Measurements from ENCODE around the gene RHBDD2.
A peak's percentile ranks its signal among the peaks of the same experiment; 100 is the strongest.

Gene RHBDD2

GRCh38 chr7:75920431-75921161 is 41.8 kb downstream of the RHBDD2 start:
- DNase-seq, result peak; percentile 70

DNA sequence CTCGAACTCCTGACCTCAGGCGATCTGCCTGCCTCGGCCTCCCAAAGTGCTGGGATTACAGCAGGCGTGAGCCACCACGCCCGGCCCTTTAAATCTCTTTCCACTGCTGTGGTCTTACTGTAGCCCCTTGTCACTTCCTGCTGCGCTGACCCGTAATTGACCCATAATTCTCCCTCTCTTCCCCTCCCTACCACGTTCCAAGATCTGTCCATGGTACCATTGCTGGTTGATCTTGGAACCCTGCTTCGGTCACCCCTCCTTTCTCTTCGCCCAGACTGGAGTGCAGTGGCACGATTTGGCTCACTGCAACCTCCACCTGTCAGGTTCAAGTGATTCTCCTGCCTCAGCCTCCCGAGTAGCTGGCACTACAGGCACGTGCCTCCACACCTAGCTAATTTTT is 42.6 kb downstream of the RHBDD2 start:
- DNase-seq, result no peak

- no peak for DNase-seq
These were observed 44.3 kb downstream of the RHBDD2 start for GRCh38 chr7:75922966-75923603.

GRCh38 chr7:75924256-75924655 is 45.4 kb downstream of the RHBDD2 start:
- DNase-seq, result no peak

DNA sequence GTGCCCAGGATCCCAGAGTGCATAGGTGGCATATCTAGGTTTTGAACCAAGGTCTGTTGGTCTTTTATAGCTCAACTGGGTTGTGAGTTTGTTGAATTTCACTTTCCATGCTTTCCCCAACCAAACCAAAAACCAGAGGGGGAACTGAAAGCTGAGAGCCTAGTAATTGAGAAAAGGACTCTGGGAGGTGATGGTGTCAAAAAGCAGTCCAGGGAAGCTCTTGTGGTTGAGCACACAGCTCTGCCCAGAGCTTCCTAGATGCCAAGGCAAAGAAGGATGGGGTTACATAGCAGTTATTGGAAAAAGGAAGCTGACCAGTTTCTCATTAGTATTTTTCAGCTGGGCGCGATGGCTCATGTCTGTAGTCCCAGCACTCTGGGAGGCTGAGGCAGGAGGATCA is 46.1 kb downstream of the RHBDD2 start:
- DNase-seq, result no peak

DNA sequence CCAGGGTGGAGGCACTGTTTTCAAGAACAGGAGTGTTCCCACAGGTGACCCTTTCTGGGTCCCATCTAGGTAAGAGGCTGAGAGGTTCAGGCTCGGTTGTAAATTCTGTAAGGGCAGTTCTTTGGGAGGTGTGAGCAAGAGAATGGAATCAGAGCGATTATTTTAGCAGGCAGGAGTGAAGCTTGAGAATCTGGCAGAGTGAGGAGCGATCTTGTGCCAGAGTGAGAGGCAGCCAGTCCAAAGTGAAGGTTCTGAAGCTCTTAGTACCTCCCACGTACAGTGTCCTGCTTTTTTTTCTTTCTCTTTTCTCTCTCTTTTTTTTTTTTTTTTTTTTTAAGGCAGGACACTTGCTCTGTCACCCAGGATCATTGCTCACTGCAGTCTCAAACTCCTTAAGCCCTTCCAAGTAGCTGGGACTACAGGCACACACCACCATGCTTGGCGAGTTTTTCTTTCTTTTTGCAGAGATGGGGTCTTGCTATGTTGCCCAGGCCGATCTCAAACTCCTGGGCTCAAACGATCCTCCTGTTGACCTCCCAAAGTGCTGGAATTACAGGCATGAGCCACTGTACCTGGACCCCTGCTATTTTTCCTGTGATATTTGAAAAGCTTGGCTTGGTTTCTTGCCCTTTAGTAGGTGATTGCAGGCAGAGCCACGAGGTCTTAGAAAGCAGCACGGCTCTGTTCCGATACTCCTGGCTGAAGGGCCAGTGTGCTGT is 47.0 kb downstream of the RHBDD2 start:
- no peak for DNase-seq

DNA sequence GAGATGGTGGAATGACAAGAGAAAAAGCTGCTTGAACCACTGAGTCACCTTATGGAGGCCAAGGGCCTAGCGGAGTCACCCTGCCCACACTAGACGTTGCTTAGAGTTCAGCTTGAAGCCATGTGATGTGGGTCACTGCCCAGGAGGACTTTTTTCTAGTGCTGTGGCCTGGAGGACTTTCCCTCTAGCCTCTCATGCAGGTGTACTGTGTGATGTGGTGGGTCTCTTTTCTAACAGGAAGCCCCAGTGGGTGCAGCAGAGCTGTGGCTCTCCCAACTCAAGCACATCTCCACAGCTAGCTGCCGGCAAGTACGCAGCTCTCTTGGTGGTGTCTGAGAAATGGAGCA is 49.7 kb downstream of the RHBDD2 start:
- DNase-seq, result no peak

DNA sequence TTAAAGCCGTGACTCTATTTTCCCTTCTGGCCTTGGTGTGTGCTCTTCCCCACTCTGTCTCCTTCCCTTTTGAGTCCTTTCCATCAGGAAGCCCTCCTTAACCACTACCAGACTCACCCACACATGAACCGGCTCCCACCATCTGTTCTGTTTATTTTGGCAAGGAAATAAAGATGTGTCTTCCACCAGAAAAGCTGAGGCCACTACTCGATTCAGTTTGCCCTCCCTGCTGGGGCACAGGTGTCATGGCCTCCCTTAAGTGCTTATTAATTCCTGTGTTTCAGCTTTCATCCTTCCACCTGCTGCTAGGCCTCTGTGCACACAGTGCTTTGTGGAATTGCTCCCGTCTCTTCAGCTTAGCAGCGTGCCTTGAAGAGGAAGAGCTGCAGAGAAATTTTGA is 52.8 kb downstream of the RHBDD2 start:
- no peak for DNase-seq

DNA sequence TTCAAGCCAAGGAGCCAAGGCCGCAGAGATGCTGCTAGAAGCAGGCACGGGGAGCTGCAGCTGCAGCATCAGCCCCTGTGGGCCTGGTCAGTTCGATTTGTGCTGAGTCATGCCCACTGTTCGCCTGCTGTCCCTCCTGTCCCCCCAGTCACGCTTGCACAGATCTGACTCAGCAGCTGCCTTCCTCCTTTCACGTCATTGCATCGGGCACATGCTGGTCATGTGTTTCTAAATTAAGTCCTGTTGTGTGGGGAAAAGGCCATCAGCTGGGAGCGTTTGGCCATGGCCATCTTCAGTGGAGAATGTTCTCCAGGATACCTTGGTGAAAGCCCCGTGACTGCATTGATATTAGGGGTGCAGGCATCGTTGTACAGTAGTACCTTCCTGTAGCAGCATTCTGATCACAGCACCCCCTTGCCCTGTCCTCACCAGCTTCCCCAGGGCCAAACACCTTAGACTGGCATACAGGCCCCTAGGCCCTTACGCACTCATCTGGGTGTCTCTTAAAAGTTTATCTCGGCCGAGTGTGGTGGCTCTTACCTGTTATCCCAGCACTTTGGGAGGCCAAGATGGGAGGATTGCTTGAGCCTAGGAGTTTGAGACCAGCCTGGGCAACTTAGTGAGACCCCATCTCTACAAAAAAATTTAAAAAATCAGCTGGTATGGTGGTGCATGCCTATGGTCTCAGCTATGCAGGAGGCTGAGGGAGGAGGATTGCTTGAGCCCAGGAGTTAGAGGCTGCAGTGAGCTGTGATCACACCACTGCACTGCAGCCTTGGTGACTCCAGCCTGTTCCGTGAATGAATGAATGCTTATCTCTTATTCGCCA is 59.3 kb downstream of the RHBDD2 start:
- no peak for DNase-seq

Measured in stimulated activated CD4-positive, alpha-beta T cell treated with anti-CD3 and anti-CD28 coated beads, Interleukin-1b, Interleukin-23, amount 100 ng/mL, for 48 hours (primary cell).